ENCODE results near the gene ASAP2.

The ASAP2 gene

GRCh38 chr2:9207641-9208311 lies 1.2 kb downstream of the ASAP2 start:
- TF ChIP-seq CTCF (IDR thresholded peaks at IDR 0.05), result no peak

GRCh38 chr2:9208875-9209274 lies 2.3 kb downstream of the ASAP2 start:
- no peak for TF ChIP-seq CTCF (IDR thresholded peaks at IDR 0.05)

GRCh38 chr2:9210030-9210429 lies 3.4 kb downstream of the ASAP2 start:
- TF ChIP-seq CTCF (IDR thresholded peaks at IDR 0.05), result no peak

GRCh38 chr2:9211496-9211895 lies 4.9 kb downstream of the ASAP2 start:
- no peak for TF ChIP-seq CTCF (IDR thresholded peaks at IDR 0.05)

GRCh38 chr2:9212010-9212635 lies 5.5 kb downstream of the ASAP2 start:
- TF ChIP-seq CTCF (IDR thresholded peaks at IDR 0.05), result no peak

- no peak for TF ChIP-seq CTCF (IDR thresholded peaks at IDR 0.05)
Observed at GRCh38 chr2:9212661-9213411, 6.2 kb downstream of the ASAP2 start.

- no peak for TF ChIP-seq CTCF (IDR thresholded peaks at IDR 0.05)
Observed at GRCh38 chr2:9213477-9214051, 7.0 kb downstream of the ASAP2 start.
